OCI-LY1 (cell line): ENCODE measurements around the gene DYNC2H1.

Source experiments
- CTCF ChIP-seq: fragments of 200-600 bp; sonication (generic), shearing (Covaris generic); IDR thresholded peaks from 2 replicates; pipeline ENCODE4 v1.5.1; 2017; ENCODE audit warnings: mild to moderate bottlenecking, antibody characterized with exemption, low read length, moderate library complexity, mixed read lengths
- EZH2 ChIP-seq: fragments of 200-600 bp; sonication (generic), shearing (Covaris generic); IDR thresholded peaks from 2 replicates; pipeline ENCODE4 v1.8.0; 2017; ENCODE audit warnings: borderline replicate concordance, mixed run types, mild to moderate bottlenecking, antibody characterized with exemption, low read length, moderate library complexity, mixed read lengths

GRCh38 chr11:103476874-103477273, 367.6 kb downstream of the DYNC2H1 start:
- TF ChIP-seq CTCF (no peak), EZH2 (no peak)
